HepG2 (cell line): ENCODE results near the gene CTXN1. TPM values are rescaled to one million over a fixed set of nuclear protein-coding genes. Genes with fewer than 3 reads are reported as not detected.

ENCODE experiments used
- ARNTL ChIP-seq: sonication (generic); formaldehyde crosslinking; IDR thresholded peaks from 2 replicates; pipeline ENCODE4 v1.4.0; 2020; ENCODE audit warnings: mild to moderate bottlenecking, missing genetic modification reagents
- CHD2 ChIP-seq: IDR thresholded peaks from 2 replicates; pipeline ENCODE4 v1.6.1; 2011; ENCODE audit warnings: low read depth, low read length, improper control_type of control experiment
- FOXK1 ChIP-seq: sonication (generic); formaldehyde crosslinking; IDR thresholded peaks from 2 replicates; pipeline ENCODE4 v1.4.0; 2020; ENCODE audit warnings: low read depth, missing genetic modification reagents, borderline replicate concordance
- HMGA1 ChIP-seq: sonication (generic); formaldehyde crosslinking; conservative IDR thresholded peaks from 2 replicates; pipeline ENCODE4 v1.4.0; 2020; ENCODE audit warnings: missing genetic modification reagents
- KLF15 ChIP-seq: sonication (generic); formaldehyde crosslinking; IDR thresholded peaks from 2 replicates; pipeline ENCODE4 v1.8.1; 2023; ENCODE audit warnings: borderline replicate concordance, mild to moderate bottlenecking, inconsistent platforms, missing genetic modification reagents, mixed read lengths
- MAFG ChIP-seq: sonication (generic); formaldehyde crosslinking; IDR thresholded peaks from 2 replicates; pipeline ENCODE4 v1.5.1; 2020; ENCODE audit warnings: mild to moderate bottlenecking, missing genetic modification reagents
- MAFK ChIP-seq, 2 experiments: IDR thresholded peaks in 1 of 2; conservative IDR thresholded peaks in 1 of 2; 2 replicates each; pipeline ENCODE4 v1.6.1; 2011; ENCODE audit warnings: improper control_type of control experiment in 2 of 2, low read length in 2 of 2
- NR2F1 ChIP-seq, 2 experiments: fragments of 450-650 bp in 1 of 2; formaldehyde crosslinking in 1 of 2; IDR thresholded peaks; 2 replicates each; pipeline versions ENCODE4 v1.5.0 to v1.6.1; 2016 to 2020; ENCODE audit warnings: mild to moderate bottlenecking in 1 of 2, missing compliant biosample characterization in 1 of 2, missing genetic modification reagents in 1 of 2, moderate library complexity in 1 of 2
- POGZ ChIP-seq: sonication (generic); formaldehyde crosslinking; IDR thresholded peaks from 2 replicates; pipeline ENCODE4 v1.4.0; 2020; ENCODE audit warnings: mild to moderate bottlenecking, missing genetic modification reagents
- POLR2AphosphoS5 ChIP-seq: IDR thresholded peaks from 2 replicates; pipeline ENCODE4 v1.6.1; 2012; ENCODE audit warnings: low read depth, low read length
- POLR2G ChIP-seq: fragments of 200-400 bp; formaldehyde crosslinking; IDR thresholded peaks from 2 replicates; pipeline ENCODE4 v1.6.1; 2018; ENCODE audit warnings: mild to moderate bottlenecking, low read depth, low read length, moderate library complexity
- ZC3H13 ChIP-seq: sonication (generic); formaldehyde crosslinking; IDR thresholded peaks from 2 replicates; pipeline ENCODE4 v1.8.1; 2023; ENCODE audit warnings: mild to moderate bottlenecking, missing genetic modification reagents, moderate library complexity
- ZNF138 ChIP-seq: sonication (generic); formaldehyde crosslinking; IDR thresholded peaks from 2 replicates; pipeline ENCODE4 v1.5.0; 2020; ENCODE audit warnings: mild to moderate bottlenecking, low read depth, missing genetic modification reagents
- ZNF256 ChIP-seq: sonication (generic); formaldehyde crosslinking; conservative IDR thresholded peaks from 2 replicates; pipeline ENCODE4 v1.4.0; 2020; ENCODE audit warnings: missing genetic modification reagents
- ZNF747 ChIP-seq: sonication (generic); formaldehyde crosslinking; IDR thresholded peaks from 2 replicates; pipeline ENCODE4 v1.8.1; 2023; ENCODE audit warnings: missing genetic modification reagents, mild to moderate bottlenecking, borderline replicate concordance
- ZNF788 ChIP-seq: sonication (generic); formaldehyde crosslinking; IDR thresholded peaks from 2 replicates; pipeline ENCODE4 v1.5.0; 2020; ENCODE audit warnings: mild to moderate bottlenecking, missing genetic modification reagents, borderline replicate concordance
- polyA plus RNA-seq, 8 experiments: library from polyadenylated mRNA; depleted of rRNA in 3 of 8; stranded (reverse) in 7 of 8; unstranded in 1 of 8; fragments of >200 nt; fragmentation: Illumina TruSeq in 4 of 8; extraction: Trizol in 4 of 8; gene quantifications; 2 replicates each; pipeline versions ENCODE4 v1.2.1 to v1.2.3, GENCODE V29; 2011 to 2016; ENCODE audit warnings: low read depth in 4 of 8, missing spikeins in 1 of 8, mixed read lengths in 1 of 8; ENCODE audit not compliant: insufficient read depth in 1 of 8
- total RNA-seq, 5 experiments: library from RNA; depleted of rRNA; stranded (reverse); fragments of >200 nt; fragmentation: Illumina TruSeq; extraction: Trizol; gene quantifications; 2 replicates each; pipeline ENCODE4 v1.2.3, GENCODE V29; 2016; ENCODE audit warnings: low read depth in 1 of 5
- TF ChIP-seq, protein P1 (sequence below): sonication (generic); formaldehyde crosslinking; IDR thresholded peaks from 2 replicates; pipeline ENCODE4 v1.4.0; 2020; ENCODE audit warnings: missing genetic modification reagents
- TF ChIP-seq, protein P2 (sequence below): sonication (generic); formaldehyde crosslinking; IDR thresholded peaks from 2 replicates; pipeline ENCODE4 v1.4.0; 2020; ENCODE audit warnings: mild to moderate bottlenecking, missing genetic modification reagents, borderline replicate concordance
- TF ChIP-seq, protein P3 (sequence below): sonication (generic); formaldehyde crosslinking; IDR thresholded peaks from 2 replicates; pipeline ENCODE4 v1.4.0; 2020; ENCODE audit warnings: missing genetic modification reagents
- TF ChIP-seq, protein P4 (sequence below): conservative IDR thresholded peaks from 2 replicates; pipeline ENCODE4 v1.6.1; 2018; ENCODE audit warnings: missing genetic modification reagents

The CTXN1 gene
- total and polyA plus RNA-seq, 2 of the 13 experiments (the other 11 are each of a cell fraction or from before 2014, with no cell fraction given), result 0.11 TPM; not detected in 1

DNA sequence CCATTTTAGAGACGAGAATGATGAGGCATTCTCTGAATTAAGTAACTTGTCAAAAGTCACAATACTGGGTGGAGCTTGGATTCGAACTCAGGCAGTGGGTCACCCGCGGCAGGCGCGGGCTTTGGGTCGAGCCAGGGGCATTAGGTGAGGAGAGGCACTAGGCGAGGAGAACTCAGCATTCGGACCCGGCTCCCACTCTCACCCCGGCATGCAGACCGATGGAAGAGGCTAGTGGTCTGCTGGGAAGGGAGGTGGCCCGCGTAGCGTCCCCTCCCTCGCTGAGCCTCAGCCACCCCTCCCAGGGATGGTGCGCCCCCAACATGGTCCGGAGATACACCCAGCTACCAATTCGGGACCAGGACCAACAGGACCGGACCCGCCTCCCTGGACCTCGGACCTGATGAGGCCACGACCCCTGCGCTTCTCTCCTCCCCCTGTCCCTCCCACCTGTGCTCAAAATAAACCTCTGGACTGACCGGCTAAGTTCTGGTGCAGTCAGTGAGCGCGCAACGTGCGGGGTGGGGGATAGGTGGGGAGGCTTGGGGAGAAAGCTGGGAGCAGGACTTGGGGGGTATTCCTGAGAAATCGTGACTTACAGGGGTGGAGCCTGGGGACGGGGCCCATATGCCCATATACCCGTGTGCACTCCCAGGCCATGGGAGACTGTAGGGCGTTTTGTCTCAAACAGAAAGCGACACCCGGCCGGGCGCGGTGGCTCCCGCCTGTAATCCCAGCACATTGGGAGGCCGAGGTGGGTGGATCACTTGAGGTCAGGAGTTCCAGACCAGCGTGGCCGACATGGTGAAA lies 7.1 kb downstream of the CTXN1 start (continued):
- TF ChIP-seq MAFG (CRISPR knock-in tag) (no peak), ZNF256 (no peak), POLR2G (no peak; the same call in 1 of the 2 replicates), POLR2AphosphoS5 (peak; percentile 89), ARNTL (peak; percentile 58; the same call in 1 of the 2 replicates), ZNF747 (CRISPR knock-in tag) (0 out of 2 replicates have a peak, but pooled peaks have one; percentile 57), POGZ (CRISPR knock-in tag) (no peak), ZNF138 (CRISPR knock-in tag) (no peak), ZNF788 (CRISPR knock-in tag) (peak; percentile 82; the same call in 1 of the 2 replicates), FOXK1 (no peak), NR2F1 (CRISPR knock-in tag; IDR thresholded peaks at IDR 0.05) (peak in 1 of 2 experiments; percentile 81; a peak in 1 of 4 replicates), CHD2 (no peak), ZC3H13 (CRISPR knock-in tag) (no peak; the same call in 1 of the 2 replicates), KLF15 (no peak), HMGA1 (CRISPR knock-in tag) (no peak), MAFK (conservative IDR thresholded peaks at IDR 0.05 in 1 of 2, IDR thresholded peaks at IDR 0.05 in 1 of 2; ENCODE audit: low read length in 2 of 2) (no peak)
- TF ChIP-seq, protein P1, sequence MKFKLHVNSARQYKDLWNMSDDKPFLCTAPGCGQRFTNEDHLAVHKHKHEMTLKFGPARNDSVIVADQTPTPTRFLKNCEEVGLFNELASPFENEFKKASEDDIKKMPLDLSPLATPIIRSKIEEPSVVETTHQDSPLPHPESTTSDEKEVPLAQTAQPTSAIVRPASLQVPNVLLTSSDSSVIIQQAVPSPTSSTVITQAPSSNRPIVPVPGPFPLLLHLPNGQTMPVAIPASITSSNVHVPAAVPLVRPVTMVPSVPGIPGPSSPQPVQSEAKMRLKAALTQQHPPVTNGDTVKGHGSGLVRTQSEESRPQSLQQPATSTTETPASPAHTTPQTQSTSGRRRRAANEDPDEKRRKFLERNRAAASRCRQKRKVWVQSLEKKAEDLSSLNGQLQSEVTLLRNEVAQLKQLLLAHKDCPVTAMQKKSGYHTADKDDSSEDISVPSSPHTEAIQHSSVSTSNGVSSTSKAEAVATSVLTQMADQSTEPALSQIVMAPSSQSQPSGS (CRISPR knock-in tag), result peak; percentile 68
- TF ChIP-seq, protein P2, sequence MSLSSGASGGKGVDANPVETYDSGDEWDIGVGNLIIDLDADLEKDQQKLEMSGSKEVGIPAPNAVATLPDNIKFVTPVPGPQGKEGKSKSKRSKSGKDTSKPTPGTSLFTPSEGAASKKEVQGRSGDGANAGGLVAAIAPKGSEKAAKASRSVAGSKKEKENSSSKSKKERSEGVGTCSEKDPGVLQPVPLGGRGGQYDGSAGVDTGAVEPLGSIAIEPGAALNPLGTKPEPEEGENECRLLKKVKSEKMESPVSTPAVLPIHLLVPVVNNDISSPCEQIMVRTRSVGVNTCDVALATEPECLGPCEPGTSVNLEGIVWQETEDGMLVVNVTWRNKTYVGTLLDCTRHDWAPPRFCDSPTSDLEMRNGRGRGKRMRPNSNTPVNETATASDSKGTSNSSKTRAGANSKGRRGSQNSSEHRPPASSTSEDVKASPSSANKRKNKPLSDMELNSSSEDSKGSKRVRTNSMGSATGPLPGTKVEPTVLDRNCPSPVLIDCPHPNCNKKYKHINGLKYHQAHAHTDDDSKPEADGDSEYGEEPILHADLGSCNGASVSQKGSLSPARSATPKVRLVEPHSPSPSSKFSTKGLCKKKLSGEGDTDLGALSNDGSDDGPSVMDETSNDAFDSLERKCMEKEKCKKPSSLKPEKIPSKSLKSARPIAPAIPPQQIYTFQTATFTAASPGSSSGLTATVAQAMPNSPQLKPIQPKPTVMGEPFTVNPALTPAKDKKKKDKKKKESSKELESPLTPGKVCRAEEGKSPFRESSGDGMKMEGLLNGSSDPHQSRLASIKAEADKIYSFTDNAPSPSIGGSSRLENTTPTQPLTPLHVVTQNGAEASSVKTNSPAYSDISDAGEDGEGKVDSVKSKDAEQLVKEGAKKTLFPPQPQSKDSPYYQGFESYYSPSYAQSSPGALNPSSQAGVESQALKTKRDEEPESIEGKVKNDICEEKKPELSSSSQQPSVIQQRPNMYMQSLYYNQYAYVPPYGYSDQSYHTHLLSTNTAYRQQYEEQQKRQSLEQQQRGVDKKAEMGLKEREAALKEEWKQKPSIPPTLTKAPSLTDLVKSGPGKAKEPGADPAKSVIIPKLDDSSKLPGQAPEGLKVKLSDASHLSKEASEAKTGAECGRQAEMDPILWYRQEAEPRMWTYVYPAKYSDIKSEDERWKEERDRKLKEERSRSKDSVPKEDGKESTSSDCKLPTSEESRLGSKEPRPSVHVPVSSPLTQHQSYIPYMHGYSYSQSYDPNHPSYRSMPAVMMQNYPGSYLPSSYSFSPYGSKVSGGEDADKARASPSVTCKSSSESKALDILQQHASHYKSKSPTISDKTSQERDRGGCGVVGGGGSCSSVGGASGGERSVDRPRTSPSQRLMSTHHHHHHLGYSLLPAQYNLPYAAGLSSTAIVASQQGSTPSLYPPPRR, result peak; percentile 76; the same call in 1 of the 2 replicates
- TF ChIP-seq, protein P3, sequence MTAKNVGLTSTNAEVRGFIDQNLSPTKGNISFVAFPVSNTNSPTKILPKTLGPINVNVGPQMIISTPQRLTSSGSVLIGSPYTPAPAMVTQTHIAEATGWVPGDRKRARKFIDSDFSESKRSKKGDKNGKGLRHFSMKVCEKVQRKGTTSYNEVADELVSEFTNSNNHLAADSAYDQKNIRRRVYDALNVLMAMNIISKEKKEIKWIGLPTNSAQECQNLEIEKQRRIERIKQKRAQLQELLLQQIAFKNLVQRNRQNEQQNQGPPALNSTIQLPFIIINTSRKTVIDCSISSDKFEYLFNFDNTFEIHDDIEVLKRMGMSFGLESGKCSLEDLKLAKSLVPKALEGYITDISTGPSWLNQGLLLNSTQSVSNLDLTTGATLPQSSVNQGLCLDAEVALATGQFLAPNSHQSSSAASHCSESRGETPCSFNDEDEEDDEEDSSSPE, result no peak; the same call in 1 of the 2 replicates
- TF ChIP-seq, protein P4, sequence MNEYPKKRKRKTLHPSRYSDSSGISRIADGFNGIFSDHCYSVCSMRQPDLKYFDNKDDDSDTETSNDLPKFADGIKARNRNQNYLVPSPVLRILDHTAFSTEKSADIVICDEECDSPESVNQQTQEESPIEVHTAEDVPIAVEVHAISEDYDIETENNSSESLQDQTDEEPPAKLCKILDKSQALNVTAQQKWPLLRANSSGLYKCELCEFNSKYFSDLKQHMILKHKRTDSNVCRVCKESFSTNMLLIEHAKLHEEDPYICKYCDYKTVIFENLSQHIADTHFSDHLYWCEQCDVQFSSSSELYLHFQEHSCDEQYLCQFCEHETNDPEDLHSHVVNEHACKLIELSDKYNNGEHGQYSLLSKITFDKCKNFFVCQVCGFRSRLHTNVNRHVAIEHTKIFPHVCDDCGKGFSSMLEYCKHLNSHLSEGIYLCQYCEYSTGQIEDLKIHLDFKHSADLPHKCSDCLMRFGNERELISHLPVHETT, result 0 out of 2 replicates have a peak, but pooled peaks have one; percentile 27
